ENCODE data around the gene EEA1.

DNA sequence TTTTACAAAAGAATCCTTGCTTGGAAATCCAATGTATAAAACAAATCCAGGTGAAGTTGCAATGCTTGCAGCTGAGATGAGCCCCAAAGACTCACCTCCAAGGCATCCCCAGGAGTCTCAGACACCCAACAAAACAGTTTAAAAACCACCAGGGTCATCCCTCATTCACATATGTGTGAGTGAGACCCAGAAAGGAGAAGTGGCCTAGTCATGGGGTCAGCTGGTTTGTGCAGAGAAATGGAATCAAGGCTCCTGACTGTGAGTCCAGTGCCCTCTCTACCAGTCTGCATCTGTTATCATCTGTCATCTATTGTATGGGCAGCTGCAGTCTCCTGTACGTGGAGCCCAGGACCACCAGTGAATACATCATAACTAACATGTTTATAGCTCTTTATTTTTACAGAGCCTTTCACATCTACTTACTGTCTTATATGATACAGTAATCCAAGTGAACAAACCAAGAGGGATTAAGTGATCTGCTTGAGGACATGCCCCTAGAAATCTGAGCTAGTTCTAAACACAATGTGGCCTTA lies 199.3 kb downstream of the EEA1 start:
- TF ChIP-seq FOXA1 (IDR thresholded peaks at IDR 0.05) (no peak), ARNT (IDR thresholded peaks at IDR 0.05) (no peak), HDGF (IDR thresholded peaks at IDR 0.05; ENCODE audit: borderline replicate concordance) (no peak), TARDBP (IDR thresholded peaks at IDR 0.05) (no peak), FOXK2 (IDR thresholded peaks at IDR 0.05) (no peak), CTBP1 (IDR thresholded peaks at IDR 0.05; ENCODE audit: borderline replicate concordance) (no peak)

Measured in HEK293T (cell line).